Naive B cell (primary cell): ENCODE results near the gene TCF4. TPM values are rescaled to one million over a fixed set of nuclear protein-coding genes. Genes with fewer than 3 reads are reported as not detected.

ENCODE experiments used
- ATAC-seq, 2 donors: fragments of 150-1000 bp; cut with Tn5 transposase; 2 replicates each; pipeline ENCODE4 v1.10.0; 2021; ENCODE audit warnings: low read depth in 2 of 2, mild to moderate bottlenecking in 2 of 2, moderate library complexity in 2 of 2
- DNase-seq: peaks from one replicate; pipeline ENCODE4 v3.0.0; 2022
- H3K27ac Mint-ChIP-seq, 6 donors: one replicate each; pipeline ENCODE4 v1.8.0; 2020 to 2022; ENCODE audit warnings: mild to moderate bottlenecking in 6 of 6, mixed read lengths in 6 of 6, moderate library complexity in 5 of 6, inconsistent platforms in 2 of 6
- H3K27me3 Mint-ChIP-seq, 3 donors: one replicate each; pipeline ENCODE4 v1.8.0; 2021 to 2022; ENCODE audit warnings: mixed read lengths in 3 of 3, mild to moderate bottlenecking in 1 of 3
- H3K36me3 Mint-ChIP-seq, 2 donors: one replicate each; pipeline ENCODE4 v1.8.0; 2020 to 2022; ENCODE audit warnings: mixed read lengths in 2 of 2, inconsistent platforms in 1 of 2, mild to moderate bottlenecking in 1 of 2
- H3K4me1 Mint-ChIP-seq, 3 donors: one replicate each; pipeline ENCODE4 v1.8.0; 2020 to 2022; ENCODE audit warnings: mixed read lengths in 3 of 3, inconsistent platforms in 1 of 3, mild to moderate bottlenecking in 1 of 3, moderate library complexity in 1 of 3
- H3K4me3 Mint-ChIP-seq, 8 donors: one replicate each; pipeline ENCODE4 v1.8.0; 2020 to 2022; ENCODE audit warnings: mild to moderate bottlenecking in 8 of 8, mixed read lengths in 8 of 8, moderate library complexity in 8 of 8, inconsistent platforms in 2 of 8
- H3K9me3 Mint-ChIP-seq, 7 donors: one replicate each; pipeline ENCODE4 v1.8.0; 2020 to 2022; ENCODE audit warnings: mixed read lengths in 7 of 7, mild to moderate bottlenecking in 5 of 7, inconsistent platforms in 2 of 7, moderate library complexity in 1 of 7
- polyA plus RNA-seq, 6 donors: library from polyadenylated mRNA; unstranded; fragments of 300-500 nt; fragmentation: Illumina TruSeq; gene quantifications; one replicate each; pipeline ENCODE4 v1.2.3, GENCODE V29; 2021; ENCODE audit warnings: low read depth in 6 of 6

The TCF4 gene
- polyA plus RNA-seq, 6 donors from 2014 or later, result 199 to 274 (median 217) TPM

DNA sequence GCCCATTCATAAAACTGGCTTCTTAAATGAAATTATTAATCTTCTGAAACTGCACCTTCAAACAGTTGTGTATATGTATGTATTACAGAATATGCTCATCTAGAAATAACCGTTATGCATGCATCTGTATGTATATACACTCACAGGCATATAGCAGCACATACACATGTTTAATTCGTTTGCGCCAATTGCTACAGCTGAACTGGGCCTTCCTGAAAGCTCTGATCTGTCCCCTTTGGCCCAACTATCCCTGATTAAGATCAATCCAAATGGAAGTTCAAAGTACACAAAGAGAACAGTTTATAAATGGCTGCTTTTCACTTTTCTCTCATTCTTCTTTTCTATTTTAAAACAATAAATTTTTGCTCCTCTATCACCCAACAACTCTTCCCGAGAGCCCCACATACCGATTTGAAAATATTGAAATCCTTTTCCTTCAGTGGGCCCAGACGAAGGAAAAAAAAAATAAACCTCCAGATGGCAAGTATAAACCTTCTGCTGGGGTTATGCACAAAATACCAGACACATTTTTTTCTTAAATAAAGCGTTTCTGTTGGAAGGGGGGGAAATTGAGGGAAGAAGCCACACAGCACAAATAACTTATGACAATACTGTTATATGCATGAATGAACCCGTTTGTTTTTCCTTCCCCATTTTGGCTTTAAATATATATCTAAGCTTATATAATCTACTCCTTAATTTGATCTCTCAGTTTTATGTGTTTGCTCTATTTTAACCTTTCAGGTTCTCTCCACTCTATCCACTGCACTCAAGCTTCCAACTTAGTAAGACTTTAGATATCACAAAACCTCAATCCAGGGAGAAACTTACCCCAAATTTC is 267.3 kb downstream of the TCF4 start:
- peak overlapping the region; percentile 93 to 97 (median 96) for H3K27ac Mint-ChIP-seq
- DNase-seq (peak; percentile 43), ATAC-seq (peak; percentile 9 to 11)
- H3K27me3 Mint-ChIP-seq, result no peaks in the 10 kb centered on the region
- H3K4me1 Mint-ChIP-seq, result peaks cover 38 to 60% (median 55%) of the 10 kb centered on the region in 3 donors
- peaks cover 4 to 14% of the 10 kb centered on the region in 2 donors for H3K36me3 Mint-ChIP-seq
- H3K9me3 Mint-ChIP-seq, result no peaks in the 10 kb centered on the region
- peak overlapping the region; percentile 95 to 98 (median 98) for H3K4me3 Mint-ChIP-seq

GRCh38 chr18:55319459-55320193 is 268.4 kb downstream of the TCF4 start:
- Mint-ChIP-seq H3K9me3 (no peaks in the 10 kb centered on the region), H3K4me1 (peaks cover 45 to 67% (median 64%) of the 10 kb centered on the region in 3 donors), H3K27me3 (no peaks in the 10 kb centered on the region), H3K27ac (peak overlapping the region; percentile 16 to 97 (median 87)), H3K4me3 (peak overlapping the region; percentile 95 to 98 (median 98)), H3K36me3 (peaks cover 4 to 14% of the 10 kb centered on the region in 2 donors)
- no peak for ATAC-seq
- DNase-seq, result no peak

GRCh38 chr18:55318951-55319441 is 269.0 kb downstream of the TCF4 start:
- Mint-ChIP-seq H3K4me3 (peak overlapping the region; percentile 44 to 98 (median 98)), H3K4me1 (peaks cover 48 to 68% (median 65%) of the 10 kb centered on the region in 3 donors)

DNA sequence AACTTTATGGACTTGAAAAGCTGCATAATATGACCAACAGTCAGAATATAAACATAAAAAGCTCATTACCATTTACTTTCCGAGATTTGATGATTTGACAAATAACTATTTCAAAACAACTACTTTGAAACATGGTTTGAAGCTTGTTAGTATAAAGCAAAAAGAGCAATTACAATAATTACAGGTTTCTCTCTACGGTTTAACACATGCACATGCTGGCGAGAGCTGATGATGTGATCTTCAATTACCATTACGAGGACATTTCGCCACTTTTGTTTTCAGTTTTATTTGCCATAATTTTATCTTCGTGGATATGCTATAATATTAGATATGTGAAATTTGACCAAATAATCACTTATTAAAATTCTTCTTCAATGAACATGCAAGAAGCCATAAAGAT is 270.1 kb downstream of the TCF4 start:
- Mint-ChIP-seq H3K9me3 (no peaks in the 10 kb centered on the region), H3K4me1 (peaks cover 47 to 70% (median 65%) of the 10 kb centered on the region in 3 donors), H3K27ac (peak overlapping the region in 5 of 6 donors; percentile 22 to 96 (median 34)), H3K4me3 (peak overlapping the region; percentile 9 to 98 (median 71)), H3K27me3 (no peaks in the 10 kb centered on the region), H3K36me3 (peaks cover 4 to 14% of the 10 kb centered on the region in 2 donors)
- ATAC-seq, result no peak
- no peak for DNase-seq

More at GRCh38 chr18:55318951-55319441, 269.0 kb downstream of the TCF4 start:
- ATAC-seq (no peak), DNase-seq (no peak)
- Mint-ChIP-seq H3K27ac (peak overlapping the region; percentile 16 to 96 (median 87)), H3K27me3 (no peaks in the 10 kb centered on the region), H3K36me3 (peaks cover 4 to 14% of the 10 kb centered on the region in 2 donors), H3K9me3 (no peaks in the 10 kb centered on the region)

GRCh38 chr18:55317324-55317723 is 270.7 kb downstream of the TCF4 start:
- no peak for DNase-seq
- peak overlapping the region in 3 of 6 donors; percentile 22 to 96 (median 38) for H3K27ac Mint-ChIP-seq
- no peaks in the 10 kb centered on the region for H3K9me3 Mint-ChIP-seq
- H3K4me3 Mint-ChIP-seq, result peak overlapping the region in 5 of 8 donors; percentile 68 to 98 (median 75)
- H3K36me3 Mint-ChIP-seq, result peaks cover 4 to 14% of the 10 kb centered on the region in 2 donors
- ATAC-seq, result no peak
- H3K4me1 Mint-ChIP-seq, result peaks cover 47 to 75% (median 66%) of the 10 kb centered on the region in 3 donors
- H3K27me3 Mint-ChIP-seq, result no peaks in the 10 kb centered on the region

DNA sequence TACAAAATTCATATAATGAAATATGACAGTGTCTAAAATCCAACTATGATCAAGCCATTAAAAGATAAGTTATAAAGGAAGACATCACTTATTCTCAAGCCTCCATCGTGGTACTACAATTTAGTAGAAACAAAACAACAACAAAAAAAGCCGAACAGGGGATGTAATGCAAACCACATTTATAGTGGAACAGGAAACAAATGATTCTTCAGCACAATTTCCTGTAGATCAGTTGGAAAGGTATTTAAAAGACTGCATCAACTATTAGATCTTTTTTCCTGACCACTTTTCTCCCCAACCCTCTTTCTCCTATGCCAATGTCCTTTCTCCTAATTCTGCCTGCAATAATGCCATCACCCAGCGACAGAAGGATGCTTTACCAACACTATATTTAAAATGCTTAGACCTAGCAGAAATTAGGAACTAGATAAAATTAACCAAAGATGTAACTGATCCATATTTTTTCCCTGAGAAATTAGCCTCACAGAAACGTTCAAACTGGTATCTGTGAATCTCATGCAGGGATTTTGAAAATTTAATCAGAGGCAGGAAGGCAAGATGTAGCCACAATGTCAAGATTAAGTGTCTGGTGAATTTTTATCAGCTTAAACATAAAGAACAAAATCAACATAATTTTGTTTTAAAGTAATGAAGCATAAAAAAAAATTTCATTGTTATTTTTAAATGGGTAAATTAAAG is 271.4 kb downstream of the TCF4 start:
- no peak for DNase-seq
- peak overlapping the region; percentile 21 to 96 (median 68) for H3K27ac Mint-ChIP-seq
- H3K36me3 Mint-ChIP-seq, result peaks cover 2 to 10% of the 10 kb centered on the region in 2 donors
- ATAC-seq, result no peak
- H3K9me3 Mint-ChIP-seq, result no peaks in the 10 kb centered on the region
- peak overlapping the region; percentile 41 to 75 (median 68) for H3K4me3 Mint-ChIP-seq
- H3K4me1 Mint-ChIP-seq, result peaks cover 50 to 81% (median 73%) of the 10 kb centered on the region in 3 donors
- H3K27me3 Mint-ChIP-seq, result no peaks in the 10 kb centered on the region

- H3K27me3 Mint-ChIP-seq, result no peaks in the 10 kb centered on the region
- peak overlapping the region in 4 of 6 donors; percentile 54 to 74 (median 63) for H3K27ac Mint-ChIP-seq
- peaks cover 55 to 88% (median 88%) of the 10 kb centered on the region in 3 donors for H3K4me1 Mint-ChIP-seq
- H3K9me3 Mint-ChIP-seq, result no peaks in the 10 kb centered on the region
- ATAC-seq (no peak), DNase-seq (no peak)
- H3K36me3 Mint-ChIP-seq, result peaks cover 0 to 6% of the 10 kb centered on the region in 2 donors
- H3K4me3 Mint-ChIP-seq, result peak overlapping the region in 3 of 8 donors; percentile 6 to 40 (median 30)
These were observed 273.3 kb downstream of the TCF4 start for GRCh38 chr18:55314615-55315237.

GRCh38 chr18:55314031-55314430 is 274.0 kb downstream of the TCF4 start:
- Mint-ChIP-seq H3K4me3 (peak overlapping the region in 2 of 8 donors; percentile 13 to 28), H3K27me3 (no peaks in the 10 kb centered on the region), H3K36me3 (peaks cover 0 to 6% of the 10 kb centered on the region in 2 donors), H3K9me3 (no peaks in the 10 kb centered on the region), H3K27ac (peak overlapping the region in 3 of 6 donors; percentile 39 to 79 (median 75)), H3K4me1 (peaks cover 53 to 89% (median 83%) of the 10 kb centered on the region in 3 donors)
- ATAC-seq, result no peak
- no peak for DNase-seq

DNA sequence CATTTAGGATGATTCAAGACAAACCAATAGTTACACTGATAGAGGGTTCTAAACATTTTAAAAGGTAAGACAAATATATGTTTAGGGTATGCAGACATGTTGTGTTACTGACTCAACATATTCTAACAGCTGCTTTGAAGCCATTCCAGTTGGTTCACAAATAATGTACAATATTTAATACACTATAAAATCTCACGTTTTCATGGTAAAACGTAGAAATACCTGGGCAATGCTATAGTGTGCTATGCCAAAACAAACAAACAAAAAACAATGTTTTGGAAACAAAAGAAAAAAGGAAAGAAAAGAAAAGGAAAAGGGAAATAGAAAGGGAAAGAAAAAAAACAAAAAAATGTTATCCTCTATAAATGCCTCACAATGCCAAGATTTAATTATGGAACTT is 277.1 kb downstream of the TCF4 start:
- Mint-ChIP-seq H3K4me1 (peaks cover 61 to 89% (median 75%) of the 10 kb centered on the region in 3 donors), H3K36me3 (peaks cover 0 to 6% of the 10 kb centered on the region in 2 donors), H3K4me3 (no peak overlapping the region), H3K27ac (peak overlapping the region in 5 of 6 donors; percentile 7 to 71 (median 29)), H3K27me3 (no peaks in the 10 kb centered on the region), H3K9me3 (peaks cover 0 to 1% (median 0%) of the 10 kb centered on the region in 7 donors)
- ATAC-seq (no peak), DNase-seq (no peak)

DNA sequence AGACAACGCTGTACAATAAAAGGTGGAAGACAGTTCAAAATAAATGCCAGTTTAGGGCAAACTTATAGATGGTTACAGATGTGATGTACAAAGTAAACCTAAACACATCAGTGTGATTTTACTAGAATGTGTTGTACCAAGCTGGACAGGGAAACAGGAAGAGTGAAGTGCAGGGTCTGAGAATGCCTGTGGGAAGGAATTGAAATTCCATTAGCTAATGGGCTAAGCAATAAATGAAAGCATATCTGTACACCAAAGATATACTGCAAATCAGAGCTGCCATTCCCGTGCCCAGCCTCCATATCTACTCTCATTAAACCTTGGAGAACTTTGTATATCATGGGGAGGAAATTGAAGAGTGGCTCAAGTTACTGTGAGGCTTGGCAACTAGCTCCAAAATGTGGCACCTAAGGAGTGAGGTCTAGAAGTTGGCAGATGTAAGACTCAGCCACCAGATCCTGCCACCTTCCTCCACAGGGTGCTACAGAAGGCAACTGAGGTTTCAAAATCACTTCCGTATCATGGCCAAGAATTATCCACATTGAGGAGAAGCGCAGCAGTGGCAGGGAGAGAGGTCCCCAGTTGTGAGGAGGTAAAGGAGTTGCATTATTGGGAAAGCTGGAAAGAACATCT is 277.8 kb downstream of the TCF4 start:
- Mint-ChIP-seq H3K4me1 (peaks cover 64 to 87% (median 78%) of the 10 kb centered on the region in 3 donors), H3K27ac (peak overlapping the region in 5 of 6 donors; percentile 6 to 68 (median 26)), H3K9me3 (peaks cover 0 to 1% (median 0%) of the 10 kb centered on the region in 7 donors), H3K36me3 (peaks cover 0 to 6% of the 10 kb centered on the region in 2 donors), H3K4me3 (peak overlapping the region in 1 of 8 donors; percentile 33), H3K27me3 (no peaks in the 10 kb centered on the region)
- DNase-seq, result no peak
- no peak for ATAC-seq

DNA sequence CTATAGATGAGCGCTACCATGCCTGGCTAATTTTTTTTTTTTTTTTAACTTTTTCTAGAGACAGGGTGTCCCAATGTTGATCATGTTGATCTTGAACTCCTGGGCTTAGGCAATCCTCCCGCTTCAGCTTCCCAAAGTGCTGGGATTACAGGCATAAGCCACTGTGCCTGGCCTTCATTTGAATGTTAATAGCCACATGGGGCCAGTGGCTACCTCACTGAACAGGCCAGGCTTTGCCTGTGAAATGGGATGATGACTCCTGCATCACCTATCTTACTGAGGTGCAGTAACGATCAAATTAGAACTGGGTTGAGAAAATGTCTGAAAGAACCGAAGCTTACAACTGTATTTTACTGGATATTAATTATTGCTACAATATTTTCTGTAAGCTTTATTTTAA is 278.7 kb downstream of the TCF4 start:
- Mint-ChIP-seq H3K36me3 (peaks cover 0 to 6% of the 10 kb centered on the region in 2 donors), H3K4me1 (peaks cover 62 to 85% (median 75%) of the 10 kb centered on the region in 3 donors), H3K9me3 (peaks cover 0 to 1% (median 0%) of the 10 kb centered on the region in 7 donors), H3K27me3 (no peaks in the 10 kb centered on the region), H3K4me3 (peak overlapping the region in 1 of 8 donors; percentile 65), H3K27ac (peak overlapping the region in 2 of 6 donors; percentile 16 to 76)
- ATAC-seq (no peak), DNase-seq (no peak)

DNA sequence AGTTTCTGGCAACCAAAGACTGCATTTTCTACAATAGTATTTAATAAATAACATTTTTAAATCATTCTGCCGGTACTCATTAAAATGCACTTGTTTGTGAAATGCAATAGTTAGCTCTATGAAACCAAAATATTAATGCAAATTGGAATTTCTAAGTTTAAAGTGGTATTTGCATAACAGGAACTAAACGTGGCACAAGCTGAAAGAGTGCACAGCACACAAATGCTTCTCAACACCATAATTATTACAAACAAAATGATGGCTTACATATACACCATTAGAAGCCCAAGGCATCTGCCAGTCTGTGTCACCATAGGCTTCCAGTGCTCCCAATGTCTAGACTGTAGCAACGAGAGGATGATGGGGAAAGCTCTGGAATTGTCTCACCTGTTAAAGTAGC is 280.5 kb downstream of the TCF4 start:
- Mint-ChIP-seq H3K4me1 (peaks cover 66 to 86% (median 75%) of the 10 kb centered on the region in 3 donors), H3K36me3 (peaks cover 0 to 6% of the 10 kb centered on the region in 2 donors), H3K27me3 (no peaks in the 10 kb centered on the region), H3K27ac (peak overlapping the region in 1 of 6 donors; percentile 64), H3K9me3 (peaks cover 0 to 1% (median 0%) of the 10 kb centered on the region in 7 donors), H3K4me3 (peak overlapping the region in 7 of 8 donors; percentile 19 to 80 (median 56))
- no peak for DNase-seq
- no peak for ATAC-seq
